ENCODE data around the gene AKAP3. TPM values are rescaled to one million over a fixed set of nuclear protein-coding genes. Genes with fewer than 3 reads are reported as not detected.

Gene AKAP3
- total RNA-seq, 1 donor from 2014 or later: 2.7 TPM

DNA sequence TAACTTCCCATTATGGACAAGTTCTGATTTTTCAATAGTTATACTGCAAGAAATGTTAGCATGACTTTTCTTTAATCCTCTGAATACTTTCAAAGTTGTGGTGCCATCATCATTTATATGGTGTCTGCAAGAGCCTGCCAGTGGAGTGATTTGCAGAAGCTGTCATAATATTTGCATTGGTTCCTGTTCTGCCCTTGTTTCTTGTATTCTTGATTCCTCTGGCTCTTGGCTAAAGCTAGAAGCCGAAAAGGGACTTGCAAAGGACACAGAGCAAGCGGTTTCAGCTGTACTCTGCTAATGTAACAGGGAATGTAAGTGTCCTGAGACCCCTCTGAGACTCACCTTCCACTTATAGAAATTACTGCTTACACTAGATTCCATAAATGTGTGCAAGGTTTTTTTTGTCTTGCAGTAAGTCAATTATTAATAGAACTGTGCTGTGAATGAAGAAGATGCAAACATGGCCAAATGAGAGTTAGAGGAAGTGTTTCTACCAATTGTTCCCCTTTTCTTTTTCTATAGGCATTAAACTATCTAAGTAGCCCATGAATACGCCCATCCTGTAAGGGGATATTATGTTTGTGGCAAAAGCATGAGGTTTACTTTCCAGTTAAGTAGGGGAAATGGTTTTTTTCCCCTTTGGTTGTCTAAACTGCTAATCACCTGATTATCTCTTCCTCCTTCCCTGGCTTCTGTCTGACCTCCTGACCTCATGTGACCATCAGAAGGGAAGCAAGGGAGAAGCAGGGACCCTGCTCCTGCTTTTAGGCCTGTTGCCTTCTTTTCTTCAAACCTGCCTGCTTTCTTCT is 81.6 kb downstream of the AKAP3 start:
- Histone ChIP-seq H3K36me3 (no peaks in the 10 kb centered on the region), H3K27ac (replicated peaks) (peak overlapping the region; percentile 21)
- intact Hi-C loops (cut with micrococcal nuclease): no loop called here

DNA sequence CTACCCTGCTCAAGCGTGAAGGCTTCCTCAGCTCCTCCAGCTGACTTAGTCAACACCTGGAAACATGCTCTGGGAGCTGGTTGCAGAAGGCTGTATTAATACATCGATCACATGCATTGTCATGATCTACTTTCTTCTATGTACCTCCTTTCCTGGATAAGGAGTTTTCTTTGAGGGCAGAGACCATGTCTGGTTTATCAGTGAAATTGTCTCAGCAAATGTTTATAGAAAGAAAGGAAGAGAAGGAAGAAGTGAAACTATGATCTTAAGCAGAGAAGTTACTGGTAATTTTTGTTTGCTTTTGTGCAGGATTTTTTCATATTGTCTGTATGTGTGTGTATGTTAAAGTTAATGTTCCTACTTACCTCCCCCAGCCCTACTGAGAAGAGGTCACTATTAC is 82.4 kb downstream of the AKAP3 start:
- intact Hi-C loops (cut with micrococcal nuclease): no loop called here
- Histone ChIP-seq H3K27me3 (ENCODE audit: low read depth) (peaks cover 20% of the 10 kb centered on the region), H3K4me1 (peaks cover 11% of the 10 kb centered on the region), H3K4me3 (no peak overlapping the region), H3K36me3 (no peaks in the 10 kb centered on the region), H3K27ac (replicated peaks) (peak overlapping the region; percentile 21), H3K9me3 (replicated peaks) (no peaks in the 10 kb centered on the region)
- TF ChIP-seq, protein P1, sequence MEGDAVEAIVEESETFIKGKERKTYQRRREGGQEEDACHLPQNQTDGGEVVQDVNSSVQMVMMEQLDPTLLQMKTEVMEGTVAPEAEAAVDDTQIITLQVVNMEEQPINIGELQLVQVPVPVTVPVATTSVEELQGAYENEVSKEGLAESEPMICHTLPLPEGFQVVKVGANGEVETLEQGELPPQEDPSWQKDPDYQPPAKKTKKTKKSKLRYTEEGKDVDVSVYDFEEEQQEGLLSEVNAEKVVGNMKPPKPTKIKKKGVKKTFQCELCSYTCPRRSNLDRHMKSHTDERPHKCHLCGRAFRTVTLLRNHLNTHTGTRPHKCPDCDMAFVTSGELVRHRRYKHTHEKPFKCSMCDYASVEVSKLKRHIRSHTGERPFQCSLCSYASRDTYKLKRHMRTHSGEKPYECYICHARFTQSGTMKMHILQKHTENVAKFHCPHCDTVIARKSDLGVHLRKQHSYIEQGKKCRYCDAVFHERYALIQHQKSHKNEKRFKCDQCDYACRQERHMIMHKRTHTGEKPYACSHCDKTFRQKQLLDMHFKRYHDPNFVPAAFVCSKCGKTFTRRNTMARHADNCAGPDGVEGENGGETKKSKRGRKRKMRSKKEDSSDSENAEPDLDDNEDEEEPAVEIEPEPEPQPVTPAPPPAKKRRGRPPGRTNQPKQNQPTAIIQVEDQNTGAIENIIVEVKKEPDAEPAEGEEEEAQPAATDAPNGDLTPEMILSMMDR (IDR thresholded peaks at IDR 0.05; ENCODE audit: borderline replicate concordance): no peak
- no peak for DNase-seq

More for the DNA sequence above, 81.6 kb downstream of the AKAP3 start:
- no peak for DNase-seq
- Histone ChIP-seq H3K9me3 (replicated peaks) (no peaks in the 10 kb centered on the region), H3K27me3 (ENCODE audit: low read depth) (peaks cover 16% of the 10 kb centered on the region), H3K4me1 (peaks cover 3% of the 10 kb centered on the region), H3K4me3 (no peak overlapping the region)
- TF ChIP-seq, protein P1 (IDR thresholded peaks at IDR 0.05; ENCODE audit: borderline replicate concordance): no peak

Other genes starting within 250 kb of the AKAP3 start
- not detected for gene FGF6, start 203.2 kb downstream of the AKAP3 start, total RNA-seq
- 1.2 TPM for gene RAD51AP1, start 110.2 kb downstream of the AKAP3 start, total RNA-seq
- gene DYRK4, start 86.8 kb downstream of the AKAP3 start, total RNA-seq: 28.6 TPM
- gene NDUFA9, start 63 bp upstream of the AKAP3 start, total RNA-seq: 338 TPM
- 1.5 TPM for gene GALNT8, start 71.3 kb upstream of the AKAP3 start, total RNA-seq